GM21515 (cell line): ENCODE measurements around the gene SFXN4.
A peak's percentile ranks its signal among the peaks of the same experiment; 100 is the strongest.
"Not testable (repeated sequence)": the region's sequence is repeated elsewhere in the genome, so short reads cannot be mapped to it uniquely, and the experiment has no call there.

Experiments
- ATAC-seq: cut with Tn5 transposase; IDR thresholded peaks from one replicate; pipeline ENCODE4 v1.9.1; 2021; ENCODE audit not compliant: unreplicated experiment

Gene SFXN4

GRCh38 chr10:119113751-119114732 lies 51.5 kb downstream of the SFXN4 start:
- ATAC-seq, result no peak

GRCh38 chr10:119112056-119112455 lies 53.5 kb downstream of the SFXN4 start:
- no peak for ATAC-seq

- not testable (repeated sequence) for ATAC-seq
These were observed 57.7 kb downstream of the SFXN4 start for GRCh38 chr10:119107771-119108170.

- not testable (repeated sequence) for ATAC-seq
These were observed 58.4 kb downstream of the SFXN4 start for GRCh38 chr10:119107106-119107505.

- not testable (repeated sequence) for ATAC-seq
These were observed 59.6 kb downstream of the SFXN4 start for GRCh38 chr10:119105899-119106298.

GRCh38 chr10:119105155-119105554 lies 60.4 kb downstream of the SFXN4 start:
- ATAC-seq, result no peak

- no peak for ATAC-seq
These were observed 60.9 kb downstream of the SFXN4 start for GRCh38 chr10:119104654-119105015.

GRCh38 chr10:119103903-119104653 lies 61.4 kb downstream of the SFXN4 start, which contains the start of gene DENND10:
DENND10 (plus strand) TSS chr10:119104113; CDS start chr10:119104143, 30 bp downstream.
- ATAC-seq, result peak; percentile 84

GRCh38 chr10:119103241-119103902 lies 62.1 kb downstream of the SFXN4 start:
- no peak for ATAC-seq

- no peak for ATAC-seq
These were observed 64.0 kb downstream of the SFXN4 start for GRCh38 chr10:119101366-119102098.

GRCh38 chr10:119100434-119101238 lies 64.9 kb downstream of the SFXN4 start:
- ATAC-seq, result no peak

GRCh38 chr10:119098576-119098975 lies 66.9 kb downstream of the SFXN4 start:
- no peak for ATAC-seq

- ATAC-seq, result not testable (repeated sequence)
These were observed 68.7 kb downstream of the SFXN4 start for GRCh38 chr10:119096641-119097415.

GRCh38 chr10:119095640-119096039 lies 69.9 kb downstream of the SFXN4 start:
- no peak for ATAC-seq

GRCh38 chr10:119090968-119091367 lies 74.5 kb downstream of the SFXN4 start:
- no peak for ATAC-seq
